Measurements from ENCODE around the gene YPEL5. TPM values are rescaled to one million over a fixed set of nuclear protein-coding genes. Genes with fewer than 3 reads are reported as not detected.

Gene YPEL5
- total and polyA plus RNA-seq, 2 donors from 2014 or later, result 102 to 109 TPM

DNA sequence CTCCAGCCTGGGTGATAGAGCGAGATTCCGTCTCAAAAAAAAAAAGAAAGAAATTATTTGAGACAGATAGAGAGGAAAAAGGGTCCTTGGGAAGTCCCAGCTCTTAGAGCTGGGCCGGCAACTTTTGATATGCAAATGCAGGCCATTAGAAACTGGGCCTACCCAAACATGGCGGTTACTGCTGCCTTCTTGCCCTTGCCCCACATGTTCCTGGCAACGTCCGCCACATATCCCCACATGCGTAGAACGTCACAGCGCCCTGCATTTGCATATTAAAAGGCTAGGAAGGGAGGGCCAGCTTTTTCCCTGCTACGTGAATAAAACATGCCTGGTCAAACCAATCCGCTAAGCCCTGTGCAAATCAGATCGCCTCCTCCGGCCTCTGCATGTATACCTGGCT is 43.8 kb downstream of the YPEL5 start:
- intact Hi-C loops (cut with DNase I), result no loop called here
- Histone ChIP-seq H3K36me3 (ENCODE audit: control insufficient read depth in 2 of 3, insufficient read depth in 3 of 3, low read length in 3 of 3) (no peaks in the 10 kb centered on the region), H3K4me1 (ENCODE audit: control insufficient read depth in 2 of 3, insufficient read depth in 2 of 3, low read depth in 1 of 3, low read length in 3 of 3) (no peaks in the 10 kb centered on the region), H3K9me3 (ENCODE audit: control insufficient read depth in 2 of 3, insufficient read depth in 1 of 3, low read length in 3 of 3) (no peaks in the 10 kb centered on the region), H3K4me3 (ENCODE audit: low read length in 3 of 3) (no peak overlapping the region), H3K9ac (ENCODE audit: low read length in 3 of 3) (no peak overlapping the region), H3K27ac (ENCODE audit: low read depth in 2 of 2, low read length in 2 of 2) (no peak overlapping the region), H3K27me3 (ENCODE audit: control insufficient read depth, insufficient read depth, low read length) (no peaks in the 10 kb centered on the region)
- no peak for FAIRE-seq
- no peak for TF ChIP-seq CTCF (IDR thresholded peaks at IDR 0.05; ENCODE audit: borderline replicate concordance, extremely low read depth, insufficient read depth)
- no peak for DNase-seq

- no peak for FAIRE-seq
- no peak for DNase-seq
- Histone ChIP-seq H3K9me3 (ENCODE audit: control insufficient read depth in 2 of 3, insufficient read depth in 1 of 3, low read length in 3 of 3) (no peaks in the 10 kb centered on the region), H3K4me1 (ENCODE audit: control insufficient read depth in 2 of 3, insufficient read depth in 2 of 3, low read depth in 1 of 3, low read length in 3 of 3) (no peaks in the 10 kb centered on the region), H3K27ac (ENCODE audit: low read depth in 2 of 2, low read length in 2 of 2) (no peak overlapping the region), H3K27me3 (ENCODE audit: control insufficient read depth, insufficient read depth, low read length) (no peaks in the 10 kb centered on the region), H3K9ac (ENCODE audit: low read length in 3 of 3) (no peak overlapping the region), H3K4me3 (ENCODE audit: low read length in 3 of 3) (no peak overlapping the region), H3K36me3 (ENCODE audit: control insufficient read depth in 2 of 3, insufficient read depth in 3 of 3, low read length in 3 of 3) (no peaks in the 10 kb centered on the region)
- intact Hi-C loops (cut with DNase I), result no loop called here
- no peak for TF ChIP-seq CTCF (IDR thresholded peaks at IDR 0.05; ENCODE audit: borderline replicate concordance, extremely low read depth, insufficient read depth)
Measured at GRCh38 chr2:30191107-30191506, 44.3 kb downstream of the YPEL5 start.

GRCh38 chr2:30191819-30192271 is 45.0 kb downstream of the YPEL5 start:
- no peaks in the 10 kb centered on the region for H3K4me1 ChIP-seq (ENCODE audit: control insufficient read depth in 2 of 3, insufficient read depth in 2 of 3, low read depth in 1 of 3, low read length in 3 of 3)
- no peaks in the 10 kb centered on the region for H3K27me3 ChIP-seq (ENCODE audit: control insufficient read depth, insufficient read depth, low read length)
- no peak overlapping the region for H3K9ac ChIP-seq (ENCODE audit: low read length in 3 of 3)
- no peaks in the 10 kb centered on the region for H3K36me3 ChIP-seq (ENCODE audit: control insufficient read depth in 2 of 3, insufficient read depth in 3 of 3, low read length in 3 of 3)
- H3K27ac ChIP-seq (ENCODE audit: low read depth in 2 of 2, low read length in 2 of 2), result no peak overlapping the region
- intact Hi-C loops (cut with DNase I), result no loop called here
- FAIRE-seq, result no peak
- H3K4me3 ChIP-seq (ENCODE audit: low read length in 3 of 3), result no peak overlapping the region
- no peak for TF ChIP-seq CTCF (IDR thresholded peaks at IDR 0.05; ENCODE audit: borderline replicate concordance, extremely low read depth, insufficient read depth)
- DNase-seq, result no peak
- H3K9me3 ChIP-seq (ENCODE audit: control insufficient read depth in 2 of 3, insufficient read depth in 1 of 3, low read length in 3 of 3), result no peaks in the 10 kb centered on the region

- TF ChIP-seq CTCF (IDR thresholded peaks at IDR 0.05; ENCODE audit: borderline replicate concordance, extremely low read depth, insufficient read depth), result no peak
- intact Hi-C loops (cut with DNase I), result no loop called here
- no peaks in the 10 kb centered on the region for H3K9me3 ChIP-seq (ENCODE audit: control insufficient read depth in 2 of 3, insufficient read depth in 1 of 3, low read length in 3 of 3)
- FAIRE-seq, result no peak
- no peaks in the 10 kb centered on the region for H3K4me1 ChIP-seq (ENCODE audit: control insufficient read depth in 2 of 3, insufficient read depth in 2 of 3, low read depth in 1 of 3, low read length in 3 of 3)
- no peak overlapping the region for H3K9ac ChIP-seq (ENCODE audit: low read length in 3 of 3)
- H3K36me3 ChIP-seq (ENCODE audit: control insufficient read depth in 2 of 3, insufficient read depth in 3 of 3, low read length in 3 of 3), result no peaks in the 10 kb centered on the region
- H3K27me3 ChIP-seq (ENCODE audit: control insufficient read depth, insufficient read depth, low read length), result no peaks in the 10 kb centered on the region
- DNase-seq, result no peak
- H3K27ac ChIP-seq (ENCODE audit: low read depth in 2 of 2, low read length in 2 of 2), result no peak overlapping the region
- H3K4me3 ChIP-seq (ENCODE audit: low read length in 3 of 3), result no peak overlapping the region
Measured at GRCh38 chr2:30192314-30192713, 45.5 kb downstream of the YPEL5 start.

Measured in kidney (tissue), 14 donors.